ENCODE measurements around the gene ENSA. TPM values are rescaled to one million over a fixed set of nuclear protein-coding genes. Genes with fewer than 3 reads are reported as not detected.
"Not testable (repeated sequence)": the region's sequence is repeated elsewhere in the genome, so short reads cannot be mapped to it uniquely, and the experiment has no call there.

The ENSA gene
- polyA plus RNA-seq, 12 donors, result 102 to 177 (median 118) TPM; not detected in 1

- DNase-seq, result no peak
Observed at GRCh38 chr1:150596976-150597375, 32.4 kb downstream of the ENSA start.

GRCh38 chr1:150596095-150596892, 33.1 kb downstream of the ENSA start:
- DNase-seq, result no peak

- DNase-seq, result no peak
Observed at GRCh38 chr1:150582371-150582770, 47.0 kb downstream of the ENSA start.

GRCh38 chr1:150581962-150582361, 47.5 kb downstream of the ENSA start:
- not testable (repeated sequence) for DNase-seq

GRCh38 chr1:150581437-150581836, 48.0 kb downstream of the ENSA start:
- DNase-seq, result not testable (repeated sequence)

GRCh38 chr1:150580966-150581365, 48.4 kb downstream of the ENSA start:
- not testable (repeated sequence) for DNase-seq

- DNase-seq, result no peak
Observed at GRCh38 chr1:150579945-150580642, 49.3 kb downstream of the ENSA start.

- peak; percentile 94 for DNase-seq
Observed at GRCh38 chr1:150579110-150579944, 50.1 kb downstream of the ENSA start, which contains the start of gene MCL1. Gene MCL1 (minus strand): TSS chr1:150579610. CDS start chr1:150579530, 80 bp downstream.

GRCh38 chr1:150578272-150579109, 50.9 kb downstream of the ENSA start:
- peak; percentile 92 for DNase-seq

GRCh38 chr1:150577557-150578271, 51.7 kb downstream of the ENSA start:
- no peak for DNase-seq

- no peak for DNase-seq
Observed at GRCh38 chr1:150576794-150577556, 52.4 kb downstream of the ENSA start.

- DNase-seq, result no peak
Observed at GRCh38 chr1:150576367-150576711, 53.1 kb downstream of the ENSA start.

GRCh38 chr1:150575518-150576366, 53.7 kb downstream of the ENSA start:
- DNase-seq, result no peak

GRCh38 chr1:150575072-150575489, 54.3 kb downstream of the ENSA start:
- DNase-seq, result no peak

GRCh38 chr1:150574260-150575071, 54.9 kb downstream of the ENSA start:
- no peak for DNase-seq

GRCh38 chr1:150573648-150574071, 55.8 kb downstream of the ENSA start:
- not testable (repeated sequence) for DNase-seq

GRCh38 chr1:150572918-150573647, 56.3 kb downstream of the ENSA start:
- no peak for DNase-seq
